Caco-2 (cell line): Measurements from ENCODE around the gene BLVRA. TPM values are rescaled to one million over a fixed set of nuclear protein-coding genes. Genes with fewer than 3 reads are reported as not detected.

Source experiments
- BruUV-seq: library from RNA; stranded (reverse); fragments of 400-500 nt; replicated peaks from 2 replicates; lab custom pipeline; 2021; lab: Mats Ljungman, UMichigan
- CTCF ChIA-PET: fragments of 300-600 bp; sonication (Branson Sonifier 250); formaldehyde crosslinking; loops from one replicate; lab custom pipeline; 2022; ENCODE audit warnings: antibody characterized with exemption; lab: Charles Lee
- POLR2A ChIA-PET: fragments of 300-600 bp; sonication (Branson Sonifier 250); formaldehyde crosslinking; loops from one replicate; lab custom pipeline; 2022; ENCODE audit warnings: antibody characterized with exemption; lab: Charles Lee
- DNase-seq, 2 experiments: peaks; one replicate each; pipeline versions ENCODE4 v3.0.0 to v3.0.0-alpha.2; 2020 to 2022
- H3K27me3 ChIP-seq: replicated peaks from 2 replicates; pipeline ENCODE4 v1.6.0; 2011; ENCODE audit warnings: low read length; ENCODE audit not compliant: control insufficient read depth, insufficient read depth
- H3K36me3 ChIP-seq: 2 replicates; pipeline ENCODE4 v1.5.1; 2011; ENCODE audit warnings: low read length; ENCODE audit not compliant: control insufficient read depth, insufficient read depth
- H3K4me1 ChIP-seq: fragments of 250-450 bp; sonication (Bioruptor Pico); 2 replicates; pipeline ENCODE4 v1.5.1; 2020; ENCODE audit warnings: mild to moderate bottlenecking
- H3K4me3 ChIP-seq: 2 replicates; pipeline ENCODE4 v1.5.1; 2011; ENCODE audit warnings: low read depth, mild to moderate bottlenecking, control low read depth, low read length
- H3K9me3 ChIP-seq: fragments of 250-450 bp; sonication (Bioruptor Pico); 2 replicates; pipeline ENCODE4 v1.5.1; 2020; ENCODE audit warnings: mild to moderate bottlenecking, moderate library complexity
- H3K27ac Mint-ChIP-seq: one replicate; pipeline ENCODE4 v1.8.0; 2022; ENCODE audit warnings: mixed read lengths; ENCODE audit not compliant: unreplicated experiment
- H3K27me3 Mint-ChIP-seq: one replicate; pipeline ENCODE4 v1.8.0; 2022; ENCODE audit warnings: mixed read lengths; ENCODE audit not compliant: insufficient read depth, unreplicated experiment
- H3K36me3 Mint-ChIP-seq: one replicate; pipeline ENCODE4 v1.8.0; 2022; ENCODE audit warnings: mild to moderate bottlenecking, mixed read lengths; ENCODE audit not compliant: insufficient read depth, unreplicated experiment
- H3K4me1 Mint-ChIP-seq: one replicate; pipeline ENCODE4 v1.8.0; 2022; ENCODE audit warnings: low read depth, mixed read lengths; ENCODE audit not compliant: unreplicated experiment
- H3K4me3 Mint-ChIP-seq: one replicate; pipeline ENCODE4 v1.8.0; 2022; ENCODE audit warnings: mild to moderate bottlenecking, moderate library complexity, mixed read lengths; ENCODE audit not compliant: unreplicated experiment
- H3K9me3 Mint-ChIP-seq: one replicate; pipeline ENCODE4 v1.8.0; 2022; ENCODE audit warnings: mixed read lengths; ENCODE audit not compliant: unreplicated experiment
- CTCF ChIP-seq, 2 experiments: fragments of 200-600 bp in 1 of 2; IDR thresholded peaks; 1 replicate in 1 of 2; 2 replicates in 1 of 2; pipeline versions ENCODE4 v1.5.1 to v1.8.0; 2011 to 2022; ENCODE audit warnings: antibody characterized with exemption in 1 of 2, control low read depth in 1 of 2, inconsistent platforms in 1 of 2, low read depth in 1 of 2, low read length in 1 of 2, mild to moderate bottlenecking in 1 of 2, moderate library complexity in 1 of 2; ENCODE audit not compliant: insufficient read depth in 1 of 2, severe bottlenecking in 1 of 2, unreplicated experiment in 1 of 2
- intact Hi-C: fragments of 100-400 bp; cut with micrococcal nuclease; formaldehyde crosslinking; loops from one replicate; pipeline ENCODE4 v1.10.0; 2022; ENCODE audit not compliant: unreplicated experiment
- total RNA-seq: library from RNA; stranded (reverse); gene quantifications from 2 replicates; pipeline ENCODE4 v1.2.3, GENCODE V29; 2022

Gene BLVRA
- total RNA-seq, 1 experiment from 2014 or later, result 27.9 TPM

DNA sequence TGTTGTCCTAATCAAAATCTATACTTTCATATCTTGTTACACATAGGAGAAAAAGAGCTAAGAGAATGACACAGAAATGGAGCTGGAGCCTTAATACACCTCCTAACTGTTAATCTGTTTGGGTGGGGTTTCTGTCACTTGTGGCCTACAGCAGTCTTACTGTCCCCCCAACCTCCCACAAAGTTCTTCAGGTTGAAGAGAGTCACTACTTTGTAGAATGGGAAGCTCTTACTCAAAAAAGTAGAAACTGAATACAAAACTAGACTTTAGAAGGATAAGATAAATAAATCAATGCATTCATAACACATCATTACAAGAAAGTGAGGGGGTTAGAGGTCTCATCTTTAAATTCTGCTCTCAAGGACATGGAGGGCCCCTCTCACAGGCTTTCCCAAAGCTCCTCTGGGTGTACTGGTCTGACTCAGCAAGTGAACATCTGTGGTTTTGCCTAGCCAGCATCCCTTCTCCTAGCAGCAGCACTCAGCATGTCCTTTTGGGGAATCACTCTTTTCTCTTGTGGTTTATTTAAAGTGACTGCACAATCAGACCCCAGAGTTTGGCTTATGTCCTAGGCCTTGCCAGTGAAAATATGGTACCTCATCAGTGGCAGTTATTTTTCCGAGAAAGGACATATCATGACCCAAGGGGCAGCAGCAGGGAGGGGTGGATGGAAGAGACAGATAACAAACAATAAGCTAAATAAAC lies 2.0 kb upstream of the BLVRA start:
- no peaks in the 10 kb centered on the region for H3K9me3 Mint-ChIP-seq
- H3K36me3 Mint-ChIP-seq, result no peaks in the 10 kb centered on the region
- H3K27me3 ChIP-seq, result no peaks in the 10 kb centered on the region
- no peaks in the 10 kb centered on the region for H3K4me1 ChIP-seq
- H3K36me3 ChIP-seq, result no peaks in the 10 kb centered on the region
- H3K4me1 Mint-ChIP-seq, result no peaks in the 10 kb centered on the region
- peaks cover 6% of the 10 kb centered on the region for H3K27me3 Mint-ChIP-seq
- no TSS peak for BruUV-seq
- no peak overlapping the region for H3K27ac Mint-ChIP-seq
- TF ChIP-seq CTCF (IDR thresholded peaks at IDR 0.05; ENCODE audit: insufficient read depth in 1 of 2, low read depth in 1 of 2, low read length in 1 of 2, severe bottlenecking in 1 of 2, unreplicated experiment in 1 of 2), result no peak
- H3K9me3 ChIP-seq, result no peaks in the 10 kb centered on the region
- POLR2A ChIA-PET, result no interaction called here
- no peak overlapping the region for H3K4me3 ChIP-seq
- peak overlapping the region; percentile 41 for H3K4me3 Mint-ChIP-seq
- intact Hi-C loops, result no loop called here
- no peak for DNase-seq
- CTCF ChIA-PET, result no interaction called here

- Mint-ChIP-seq H3K27ac (no peak overlapping the region), H3K27me3 (peaks cover 6% of the 10 kb centered on the region), H3K36me3 (no peaks in the 10 kb centered on the region), H3K4me1 (no peaks in the 10 kb centered on the region), H3K9me3 (no peaks in the 10 kb centered on the region), H3K4me3 (peak overlapping the region; percentile 41)
- DNase-seq, result no peak
- Histone ChIP-seq H3K4me3 (no peak overlapping the region), H3K4me1 (0 out of 2 replicates have a peak, but pooled peaks cover 5% of the 10 kb centered on the region), H3K27me3 (no peaks in the 10 kb centered on the region), H3K9me3 (no peaks in the 10 kb centered on the region), H3K36me3 (no peaks in the 10 kb centered on the region)
- TF ChIP-seq CTCF (IDR thresholded peaks at IDR 0.05; ENCODE audit: insufficient read depth in 1 of 2, low read depth in 1 of 2, low read length in 1 of 2, severe bottlenecking in 1 of 2, unreplicated experiment in 1 of 2), result no peak
- no TSS peak for BruUV-seq
- intact Hi-C loops, result no loop called here
- ChIA-PET CTCF (no interaction called here), POLR2A (no interaction called here)
Observed at GRCh38 chr7:43757073-43757720, 1.3 kb upstream of the BLVRA start.

GRCh38 chr7:43758822-43759683 lies 573 bp downstream of the BLVRA start:
- Histone ChIP-seq H3K27me3 (no peaks in the 10 kb centered on the region), H3K9me3 (no peaks in the 10 kb centered on the region), H3K4me3 (peak overlapping the region; percentile 52), H3K36me3 (no peaks in the 10 kb centered on the region), H3K4me1 (peaks cover 13% of the 10 kb centered on the region)
- ChIA-PET POLR2A (interaction anchor here (0.5 to 0.7 kb wide), 3 partner anchors 29 to 59 kb away, joined by 3 to 6 read pairs (median 3); partner anchors contain the start of gene COA1), CTCF (interaction anchor here (1.4 kb wide), 1 partner anchor 176 kb away, joined by 4 read pairs; the partner anchor contains the start of gene STK17A)
- H3K27me3 Mint-ChIP-seq, result peaks cover 6% of the 10 kb centered on the region
- intact Hi-C loops, result loop anchor here (2.0 kb wide), 1 partner anchor 30 kb away; the partner anchor contains the start of gene COA1
- TF ChIP-seq CTCF (IDR thresholded peaks at IDR 0.05; ENCODE audit: insufficient read depth in 1 of 2, low read depth in 1 of 2, low read length in 1 of 2, severe bottlenecking in 1 of 2, unreplicated experiment in 1 of 2), result no peak
- H3K36me3 Mint-ChIP-seq, result no peaks in the 10 kb centered on the region
- peak overlapping the region; percentile 41 for H3K4me3 Mint-ChIP-seq
- peak in 1 of 2 experiments; percentile 53 for DNase-seq
- H3K4me1 Mint-ChIP-seq, result peaks cover 9% of the 10 kb centered on the region
- H3K9me3 Mint-ChIP-seq, result no peaks in the 10 kb centered on the region
- TSS peak; percentile 40 for BruUV-seq
- no peak overlapping the region for H3K27ac Mint-ChIP-seq
